GM06990 (cell line): ENCODE measurements around the gene ITGB6.

Source experiments
- DNase-seq: peaks from one replicate; pipeline ENCODE4 v3.0.0-alpha.2; 2011; ENCODE audit not compliant: insufficient read length; ENCODE audit errors: extremely low read depth
- H3K27me3 ChIP-seq: replicated peaks from 2 replicates; pipeline ENCODE4 v1.6.0; 2011; ENCODE audit warnings: low read length; ENCODE audit not compliant: control insufficient read depth, insufficient read depth
- H3K36me3 ChIP-seq: 2 replicates; pipeline ENCODE4 v1.5.1; 2011; ENCODE audit warnings: low read length; ENCODE audit not compliant: control insufficient read depth, insufficient read depth
- H3K4me3 ChIP-seq: replicated peaks from 2 replicates; pipeline ENCODE4 v1.5.1; 2011; ENCODE audit warnings: low read depth, mild to moderate bottlenecking, control low read depth, low read length
- TF ChIP-seq, protein P1 (sequence below): IDR thresholded peaks from 2 replicates; pipeline ENCODE4 v1.5.1; 2011; ENCODE audit warnings: low read length, control low read depth, mild to moderate bottlenecking, inconsistent platforms; ENCODE audit not compliant: insufficient read depth, poor library complexity, severe bottlenecking

The ITGB6 gene

DNA sequence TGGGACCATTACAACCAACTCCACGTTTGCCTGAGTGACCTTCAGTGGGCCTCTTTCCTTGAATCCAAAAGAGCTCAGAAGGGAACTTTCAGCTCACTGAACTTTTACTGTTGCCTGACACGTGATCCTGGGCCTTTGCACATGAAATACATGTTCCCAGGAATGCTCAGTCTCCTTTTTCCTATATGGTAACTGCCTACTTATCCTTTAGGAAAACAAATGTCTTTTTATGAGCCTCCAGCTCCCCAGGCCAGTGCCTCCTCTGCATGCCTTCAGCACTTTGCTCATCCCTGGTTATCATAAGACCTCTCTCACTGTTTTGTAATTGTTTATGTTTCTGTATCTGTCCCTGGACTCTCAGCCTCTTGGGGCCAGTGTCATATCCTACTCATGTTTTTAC, 142.7 kb downstream of the ITGB6 start:
- DNase-seq: no peak
- H3K27me3 ChIP-seq: no peaks in the 10 kb centered on the region; the same call in none of the 2 replicates
- TF ChIP-seq, protein P1, sequence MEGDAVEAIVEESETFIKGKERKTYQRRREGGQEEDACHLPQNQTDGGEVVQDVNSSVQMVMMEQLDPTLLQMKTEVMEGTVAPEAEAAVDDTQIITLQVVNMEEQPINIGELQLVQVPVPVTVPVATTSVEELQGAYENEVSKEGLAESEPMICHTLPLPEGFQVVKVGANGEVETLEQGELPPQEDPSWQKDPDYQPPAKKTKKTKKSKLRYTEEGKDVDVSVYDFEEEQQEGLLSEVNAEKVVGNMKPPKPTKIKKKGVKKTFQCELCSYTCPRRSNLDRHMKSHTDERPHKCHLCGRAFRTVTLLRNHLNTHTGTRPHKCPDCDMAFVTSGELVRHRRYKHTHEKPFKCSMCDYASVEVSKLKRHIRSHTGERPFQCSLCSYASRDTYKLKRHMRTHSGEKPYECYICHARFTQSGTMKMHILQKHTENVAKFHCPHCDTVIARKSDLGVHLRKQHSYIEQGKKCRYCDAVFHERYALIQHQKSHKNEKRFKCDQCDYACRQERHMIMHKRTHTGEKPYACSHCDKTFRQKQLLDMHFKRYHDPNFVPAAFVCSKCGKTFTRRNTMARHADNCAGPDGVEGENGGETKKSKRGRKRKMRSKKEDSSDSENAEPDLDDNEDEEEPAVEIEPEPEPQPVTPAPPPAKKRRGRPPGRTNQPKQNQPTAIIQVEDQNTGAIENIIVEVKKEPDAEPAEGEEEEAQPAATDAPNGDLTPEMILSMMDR: no peak
- H3K36me3 ChIP-seq: no peaks in the 10 kb centered on the region
- H3K4me3 ChIP-seq: no peak overlapping the region

DNA sequence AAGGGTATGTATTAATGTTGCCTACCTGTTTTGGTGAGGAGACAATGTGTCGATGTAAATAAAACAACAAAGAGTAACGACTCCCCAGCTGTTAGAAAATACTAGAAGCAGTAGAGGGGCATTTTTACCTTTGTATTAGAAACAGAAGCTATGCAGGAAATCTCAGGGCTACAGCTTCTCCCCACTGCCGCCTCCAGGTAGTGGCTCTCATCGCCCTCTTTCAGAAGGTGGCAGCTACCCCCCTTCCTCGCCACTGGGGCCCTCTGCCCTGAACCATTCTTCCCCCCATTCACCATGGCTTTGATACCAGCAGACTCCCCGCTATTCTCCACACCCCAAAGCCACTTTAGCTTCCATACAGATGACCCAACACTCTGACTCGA, 144.4 kb downstream of the ITGB6 start:
- H3K4me3 ChIP-seq: no peak overlapping the region
- H3K27me3 ChIP-seq: no peaks in the 10 kb centered on the region; the same call in none of the 2 replicates
- TF ChIP-seq, protein P1: no peak
- no peaks in the 10 kb centered on the region for H3K36me3 ChIP-seq
- no peak for DNase-seq

DNA sequence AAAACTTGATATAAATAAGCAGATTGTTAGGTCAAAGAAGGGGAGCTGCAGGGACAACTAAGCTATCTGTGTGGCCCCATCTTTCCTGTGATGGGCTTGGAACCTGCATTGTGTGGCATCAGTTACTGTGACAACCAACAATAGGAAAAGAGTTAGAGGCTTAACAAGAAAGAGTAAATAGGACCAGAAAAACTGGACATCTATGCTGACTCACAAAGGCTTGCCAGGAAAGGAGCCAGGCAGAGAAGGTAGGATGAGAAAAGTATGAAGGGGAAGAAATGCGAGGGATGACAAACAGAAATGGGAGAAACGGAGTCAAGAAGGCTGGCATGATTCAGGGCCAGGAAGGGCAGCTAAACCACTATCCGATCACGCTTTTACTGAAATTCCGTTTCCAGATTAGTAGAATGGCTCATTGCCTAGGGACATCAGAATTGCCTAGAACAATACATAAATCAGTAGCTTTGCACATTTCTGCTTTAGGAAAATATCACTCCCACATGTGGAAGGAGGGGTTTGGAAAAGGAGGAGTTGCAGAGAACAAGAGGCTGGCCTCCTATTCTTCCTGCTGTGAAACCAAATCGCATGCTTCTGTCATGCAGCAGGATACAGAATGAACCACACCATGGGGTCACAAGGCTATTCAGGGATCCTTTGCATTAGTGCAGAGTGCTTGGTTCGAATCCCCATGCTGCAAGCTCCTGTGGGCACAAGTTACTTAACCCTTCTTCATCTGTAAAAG, 144.9 kb downstream of the ITGB6 start:
- TF ChIP-seq, protein P1: no peak
- no peaks in the 10 kb centered on the region; the same call in none of the 2 replicates for H3K27me3 ChIP-seq
- H3K36me3 ChIP-seq: no peaks in the 10 kb centered on the region
- no peak for DNase-seq
- H3K4me3 ChIP-seq: no peak overlapping the region

DNA sequence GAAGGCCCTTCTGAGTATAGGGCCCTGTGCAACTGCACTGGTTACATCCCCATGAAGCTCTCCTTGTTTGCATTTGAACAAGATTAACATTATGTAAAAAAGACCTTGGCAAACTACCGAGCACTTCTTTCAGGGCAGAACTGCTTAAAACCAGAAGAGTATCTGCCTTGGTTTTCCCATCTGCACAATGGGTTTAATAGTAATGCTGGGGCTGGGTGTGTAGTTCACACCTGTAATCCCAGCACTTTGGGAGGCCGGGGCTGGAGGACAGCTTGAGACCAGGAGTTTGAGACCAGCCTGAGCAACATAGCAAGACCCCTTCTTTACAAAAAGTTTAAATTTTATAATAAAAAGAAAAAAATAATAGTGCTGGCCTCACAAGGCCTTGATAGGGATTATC, 146.1 kb downstream of the ITGB6 start:
- no peaks in the 10 kb centered on the region; the same call in none of the 2 replicates for H3K27me3 ChIP-seq
- DNase-seq: no peak
- no peak overlapping the region for H3K4me3 ChIP-seq
- TF ChIP-seq, protein P1: no peak
- no peaks in the 10 kb centered on the region for H3K36me3 ChIP-seq

DNA sequence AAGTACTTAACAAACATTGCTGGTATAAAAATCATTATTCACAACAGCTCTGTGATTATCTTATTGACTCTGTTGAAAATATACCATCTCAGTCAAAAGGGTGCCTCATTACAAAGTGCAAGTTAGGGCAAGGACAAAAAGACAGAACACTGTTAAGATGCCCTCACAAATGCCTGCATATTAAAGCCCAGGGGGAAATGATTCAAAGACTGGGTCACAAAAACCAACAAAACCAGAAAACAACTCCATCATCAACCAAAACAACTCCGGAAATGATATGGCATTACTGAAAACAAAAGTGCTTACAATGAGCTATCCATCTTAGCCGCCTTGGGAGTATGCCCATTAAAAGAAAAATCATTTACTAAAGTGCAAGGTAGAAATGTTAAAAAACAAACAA, 147.5 kb downstream of the ITGB6 start:
- no peaks in the 10 kb centered on the region; the same call in 1 of the 2 replicates for H3K27me3 ChIP-seq
- TF ChIP-seq, protein P1: no peak
- no peak for DNase-seq
- H3K36me3 ChIP-seq: no peaks in the 10 kb centered on the region
- no peak overlapping the region for H3K4me3 ChIP-seq
